Activated CD4-positive, alpha-beta memory T cell treated with anti-CD3 and anti-CD28 coated beads, Interleukin-2, amount 10 ng/mL, durations not matched to agents 7 days and 5 days (primary cell): Measurements from ENCODE around the gene SFTA2. TPM values are rescaled to one million over a fixed set of nuclear protein-coding genes. Genes with fewer than 3 reads are reported as not detected.

Source experiments
- CTCF ChIA-PET: fragments of 350-600 bp; sonication (Branson Sonifier 250); formaldehyde crosslinking; loops from one replicate; lab custom pipeline; 2021; ENCODE audit warnings: antibody characterized with exemption, inconsistent platforms; lab: Charles Lee
- POLR2A ChIA-PET: fragments of 350-600 bp; sonication (Branson Sonifier 250); formaldehyde crosslinking; loops from one replicate; lab custom pipeline; 2021; ENCODE audit warnings: antibody characterized with exemption; lab: Charles Lee
- DNase-seq: peaks from one replicate; pipeline ENCODE4 v3.0.0-alpha.2; 2020
- H3K27ac Mint-ChIP-seq: one replicate; pipeline ENCODE4 v1.8.0; 2021; ENCODE audit warnings: mild to moderate bottlenecking, mixed read lengths
- H3K27me3 Mint-ChIP-seq: one replicate; pipeline ENCODE4 v1.8.0; 2021; ENCODE audit warnings: mixed read lengths
- H3K36me3 Mint-ChIP-seq: one replicate; pipeline ENCODE4 v1.8.0; 2021; ENCODE audit warnings: low read depth, mixed read lengths
- H3K4me1 Mint-ChIP-seq: one replicate; pipeline ENCODE4 v1.8.0; 2021; ENCODE audit warnings: mixed read lengths
- H3K4me3 Mint-ChIP-seq: one replicate; pipeline ENCODE4 v1.8.0; 2021; ENCODE audit warnings: mild to moderate bottlenecking, mixed read lengths
- H3K9me3 Mint-ChIP-seq: one replicate; pipeline ENCODE4 v1.8.0; 2021; ENCODE audit warnings: mixed read lengths
- total RNA-seq, 2 experiments: library from RNA; stranded (reverse); gene quantifications; one replicate each; pipeline ENCODE4 v1.2.3, GENCODE V29; 2021

The SFTA2 gene
- total RNA-seq, 2 experiments from 2014 or later: not detected

DNA sequence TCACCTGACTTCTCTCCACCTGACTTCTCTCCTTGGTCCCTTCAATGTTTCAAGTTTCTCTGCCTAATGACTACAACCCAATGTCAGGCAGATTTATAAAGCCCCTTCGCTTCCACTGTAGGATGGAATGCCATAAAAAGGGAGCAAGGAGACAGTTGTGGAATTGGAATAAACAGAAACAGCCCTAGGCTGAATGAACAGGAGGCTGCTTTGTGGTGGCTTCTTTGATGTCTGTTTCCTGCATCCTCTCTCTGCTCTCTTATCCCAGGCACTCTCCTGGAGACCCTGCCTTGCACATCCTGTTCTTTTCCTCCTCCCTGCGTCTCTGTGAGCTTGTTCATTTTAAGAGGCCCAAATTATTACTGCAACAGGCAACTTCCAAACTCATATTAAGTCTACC, 25.7 kb upstream of the SFTA2 start:
- Mint-ChIP-seq H3K27me3 (peaks cover 65% of the 10 kb centered on the region), H3K4me1 (peaks cover 12% of the 10 kb centered on the region), H3K36me3 (no peaks in the 10 kb centered on the region), H3K9me3 (no peaks in the 10 kb centered on the region), H3K4me3 (no peak overlapping the region), H3K27ac (no peak overlapping the region)
- DNase-seq: no peak
- ChIA-PET CTCF (no interaction called here), POLR2A (no interaction called here)

DNA sequence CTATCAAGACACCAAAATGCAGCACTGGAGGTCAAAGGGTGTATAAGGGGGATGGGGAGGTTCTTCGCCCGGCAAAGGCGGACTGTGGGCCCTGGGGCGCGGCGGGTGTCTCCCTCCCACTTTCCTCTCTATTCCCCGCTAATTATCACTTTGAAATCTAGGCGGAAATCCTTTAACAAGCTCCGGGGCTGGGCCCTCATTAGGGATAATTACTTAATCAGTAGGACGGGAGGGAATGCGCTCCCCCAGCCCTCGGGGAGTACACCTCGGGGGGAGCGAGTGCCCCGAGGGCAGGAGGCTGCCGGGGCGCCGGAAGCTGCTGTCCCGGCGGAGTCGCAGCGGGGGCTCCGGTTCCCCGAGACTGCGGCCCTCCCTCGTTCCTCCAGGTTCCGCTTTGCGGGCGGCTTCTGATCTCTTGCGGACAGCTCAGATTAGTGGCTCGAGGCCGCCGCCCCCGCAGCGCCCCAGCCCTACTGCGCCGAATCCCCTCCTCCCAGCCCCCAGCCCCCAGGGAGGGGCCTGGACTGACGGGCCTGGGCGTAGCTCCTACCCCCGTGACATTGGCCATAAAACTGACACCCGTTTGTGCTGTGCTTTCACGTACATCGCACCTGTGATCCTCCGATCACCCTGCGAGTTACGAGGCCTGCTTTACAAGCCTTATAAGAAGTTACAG, 23.5 kb upstream of the SFTA2 start:
- Mint-ChIP-seq H3K27me3 (peaks cover 80% of the 10 kb centered on the region), H3K36me3 (no peaks in the 10 kb centered on the region), H3K4me3 (peak overlapping the region; percentile 42), H3K9me3 (no peaks in the 10 kb centered on the region), H3K4me1 (peaks cover 8% of the 10 kb centered on the region), H3K27ac (no peak overlapping the region)
- DNase-seq: peak; percentile 54
- ChIA-PET CTCF (interaction anchor here (0.9 to 1.4 kb wide), 3 partner anchors 113 to 138 kb away, joined by 3 to 4 read pairs (median 4); no protein-coding TSS in a partner anchor), POLR2A (interaction anchor here (0.6 to 1.5 kb wide), 5 partner anchors 13 to 203 kb away, joined by 3 to 6 read pairs (median 4); partner anchors contain the start of genes TCF19 and VARS2)

DNA sequence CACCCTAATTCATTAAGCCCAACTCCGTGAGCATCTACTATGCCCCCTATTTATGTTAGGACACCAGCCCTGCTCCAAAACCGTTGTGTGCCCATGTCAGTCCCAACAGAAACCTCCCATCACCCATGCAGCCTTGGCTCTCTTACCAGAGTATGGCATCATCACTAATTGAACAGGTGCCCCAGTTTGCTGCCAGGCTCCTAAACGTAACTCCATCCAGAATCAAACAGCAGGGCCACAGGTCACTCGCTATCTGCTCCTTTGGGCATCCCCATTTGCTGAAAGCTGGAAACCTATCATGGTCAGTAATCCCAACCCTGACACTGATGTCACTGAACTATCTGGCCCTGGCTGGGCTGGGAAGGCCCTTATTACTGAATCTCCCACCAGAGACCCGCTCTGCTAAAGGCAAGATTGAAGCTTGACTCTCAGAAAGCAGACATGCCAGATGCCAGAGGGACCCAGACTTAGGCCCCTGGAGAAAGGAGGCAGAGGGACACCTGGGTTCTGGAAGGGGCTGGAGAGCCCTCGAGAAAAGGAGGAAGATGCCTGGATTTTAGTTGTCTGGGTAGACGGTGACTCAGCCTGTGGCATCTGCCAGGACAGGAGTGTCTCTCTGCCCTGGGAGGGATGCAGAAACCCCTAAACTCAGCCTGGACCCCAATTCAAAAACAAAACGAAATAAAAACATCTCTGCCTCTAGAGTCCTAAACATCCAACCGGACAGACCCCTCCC, 22.8 kb upstream of the SFTA2 start:
- H3K4me1 Mint-ChIP-seq: peaks cover 8% of the 10 kb centered on the region
- peaks cover 82% of the 10 kb centered on the region for H3K27me3 Mint-ChIP-seq
- peak overlapping the region; percentile 14 for H3K4me3 Mint-ChIP-seq
- no peaks in the 10 kb centered on the region for H3K9me3 Mint-ChIP-seq
- POLR2A ChIA-PET: interaction anchor here (1.2 to 1.5 kb wide), 2 partner anchors 12 to 41 kb away, joined by 4 to 6 read pairs; partner anchors contain the start of gene VARS2
- no peak for DNase-seq
- H3K36me3 Mint-ChIP-seq: no peaks in the 10 kb centered on the region
- no peak overlapping the region for H3K27ac Mint-ChIP-seq
- CTCF ChIA-PET: interaction anchor here (0.9 to 1.4 kb wide), 3 partner anchors 114 to 138 kb away, joined by 3 to 4 read pairs (median 4); no protein-coding TSS in a partner anchor

DNA sequence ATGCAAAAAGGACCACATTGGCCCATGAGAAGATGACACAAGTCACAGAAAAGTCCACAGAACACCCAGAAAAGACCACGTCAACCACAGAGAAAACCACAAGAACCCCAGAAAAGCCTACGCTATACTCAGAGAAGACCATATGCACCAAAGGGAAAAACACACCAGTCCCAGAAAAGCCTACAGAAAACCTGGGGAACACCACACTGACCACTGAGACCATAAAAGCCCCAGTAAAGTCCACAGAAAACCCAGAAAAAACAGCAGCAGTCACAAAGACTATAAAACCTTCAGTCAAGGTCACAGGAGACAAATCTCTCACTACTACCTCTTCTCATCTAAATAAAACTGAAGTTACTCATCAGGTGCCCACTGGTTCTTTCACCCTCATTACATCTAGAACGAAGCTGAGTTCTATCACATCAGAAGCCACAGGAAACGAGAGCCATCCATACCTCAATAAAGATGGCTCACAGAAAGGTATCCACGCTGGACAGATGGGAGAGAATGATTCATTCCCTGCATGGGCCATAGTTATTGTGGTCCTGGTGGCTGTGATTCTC, 20.0 kb upstream of the SFTA2 start:
- Mint-ChIP-seq H3K9me3 (no peaks in the 10 kb centered on the region), H3K4me1 (peaks cover 8% of the 10 kb centered on the region), H3K4me3 (no peak overlapping the region), H3K36me3 (no peaks in the 10 kb centered on the region), H3K27ac (no peak overlapping the region), H3K27me3 (peaks cover 86% of the 10 kb centered on the region)
- ChIA-PET POLR2A (no interaction called here), CTCF (interaction anchor here (1.0 kb wide), 1 partner anchor 128 kb away, joined by 3 read pairs; no protein-coding TSS in a partner anchor)
- no peak for DNase-seq

DNA sequence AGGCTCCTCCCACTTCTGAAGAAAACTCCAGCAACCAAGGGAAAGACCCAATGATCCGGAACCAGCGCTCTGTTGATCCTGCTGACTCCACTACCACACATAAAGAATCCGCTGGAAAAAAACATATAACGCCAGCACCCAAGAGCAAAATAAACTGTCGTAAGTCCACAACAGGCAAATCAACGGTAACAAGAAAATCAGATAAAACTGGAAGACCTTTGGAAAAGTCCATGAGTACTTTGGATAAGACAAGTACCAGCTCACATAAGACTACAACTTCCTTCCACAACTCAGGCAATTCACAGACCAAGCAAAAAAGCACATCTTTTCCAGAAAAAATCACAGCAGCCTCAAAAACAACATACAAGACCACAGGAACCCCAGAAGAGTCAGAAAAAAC, 16.8 kb upstream of the SFTA2 start:
- no peaks in the 10 kb centered on the region for H3K9me3 Mint-ChIP-seq
- H3K36me3 Mint-ChIP-seq: no peaks in the 10 kb centered on the region
- H3K27ac Mint-ChIP-seq: no peak overlapping the region
- ChIA-PET POLR2A (no interaction called here), CTCF (no interaction called here)
- no peak overlapping the region for H3K4me3 Mint-ChIP-seq
- DNase-seq: no peak
- peaks cover 76% of the 10 kb centered on the region for H3K27me3 Mint-ChIP-seq
- no peaks in the 10 kb centered on the region for H3K4me1 Mint-ChIP-seq

DNA sequence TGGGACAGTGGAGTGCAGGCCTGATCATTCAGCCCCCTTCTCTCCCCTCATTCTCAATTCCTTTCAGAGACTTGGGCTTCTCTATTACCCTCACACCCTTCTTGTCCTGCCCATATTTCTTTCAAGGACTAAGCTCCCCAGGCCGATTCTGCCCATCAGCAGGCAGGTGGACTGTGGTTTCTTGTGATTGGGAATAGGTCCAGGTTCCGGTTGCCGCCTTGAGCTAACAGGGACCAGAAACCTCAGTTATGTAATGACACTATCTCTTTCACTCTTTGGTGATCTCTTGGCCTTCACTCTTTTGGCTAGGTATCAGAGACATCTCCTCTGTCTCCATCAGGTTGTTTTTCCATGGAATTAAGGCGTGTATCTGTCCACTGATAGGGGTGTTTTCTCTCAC, 15.3 kb upstream of the SFTA2 start:
- DNase-seq: no peak
- Mint-ChIP-seq H3K4me3 (no peak overlapping the region), H3K4me1 (no peaks in the 10 kb centered on the region), H3K9me3 (no peaks in the 10 kb centered on the region), H3K27ac (no peak overlapping the region), H3K27me3 (peaks cover 76% of the 10 kb centered on the region), H3K36me3 (no peaks in the 10 kb centered on the region)
- POLR2A ChIA-PET: no interaction called here
- CTCF ChIA-PET: interaction anchor here (0.8 kb wide), 1 partner anchor 140 kb away, joined by 3 read pairs; no protein-coding TSS in a partner anchor

DNA sequence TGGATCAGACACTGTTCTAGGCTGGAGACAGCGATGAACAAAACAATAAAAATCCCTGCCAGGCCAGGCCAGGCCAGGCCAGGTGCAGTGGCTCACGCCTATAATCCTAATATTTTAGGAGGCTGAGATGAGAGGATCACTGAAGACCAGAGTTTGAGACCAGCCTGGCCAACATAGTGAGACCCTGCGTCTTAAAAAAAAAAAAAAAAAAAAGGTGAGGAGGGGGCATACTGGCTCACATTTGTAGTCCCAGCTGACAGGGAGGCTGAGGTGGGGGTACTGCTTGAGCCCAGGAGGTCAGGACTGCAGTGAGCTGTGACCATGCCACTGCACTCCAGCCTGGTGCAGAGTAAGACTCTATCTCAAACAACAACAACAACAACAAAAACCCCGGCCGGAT, 13.3 kb upstream of the SFTA2 start:
- ChIA-PET CTCF (interaction anchor here (0.7 to 1.1 kb wide), 2 partner anchors 30 to 32 kb away, joined by 3 read pairs; no protein-coding TSS in a partner anchor), POLR2A (no interaction called here)
- H3K9me3 Mint-ChIP-seq: no peaks in the 10 kb centered on the region
- no peaks in the 10 kb centered on the region for H3K4me1 Mint-ChIP-seq
- no peak for DNase-seq
- H3K27me3 Mint-ChIP-seq: peaks cover 71% of the 10 kb centered on the region
- no peak overlapping the region for H3K27ac Mint-ChIP-seq
- no peaks in the 10 kb centered on the region for H3K36me3 Mint-ChIP-seq
- H3K4me3 Mint-ChIP-seq: no peak overlapping the region

DNA sequence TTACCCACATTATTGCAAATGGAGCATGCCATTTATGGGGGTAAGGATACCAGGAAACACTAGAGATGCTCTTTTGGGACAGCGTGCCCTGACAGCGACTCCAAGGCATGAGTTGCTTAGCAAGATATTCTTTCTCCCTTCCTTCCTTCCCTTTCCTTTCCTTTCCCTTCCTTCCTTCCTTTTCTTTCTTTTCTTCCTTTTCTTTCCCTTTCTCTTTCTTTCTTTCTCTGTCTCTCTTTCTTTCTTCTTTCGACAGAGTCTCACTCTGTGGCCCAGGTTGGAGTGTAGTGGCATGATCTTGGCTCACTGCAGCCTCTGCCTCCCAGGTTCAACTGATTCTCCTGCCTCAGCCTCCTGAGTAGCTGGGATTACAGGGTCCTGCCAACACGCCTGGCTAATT, 12.1 kb upstream of the SFTA2 start:
- Mint-ChIP-seq H3K36me3 (no peaks in the 10 kb centered on the region), H3K4me3 (no peak overlapping the region), H3K9me3 (no peaks in the 10 kb centered on the region), H3K27me3 (peaks cover 64% of the 10 kb centered on the region), H3K27ac (no peak overlapping the region), H3K4me1 (no peaks in the 10 kb centered on the region)
- POLR2A ChIA-PET: no interaction called here
- CTCF ChIA-PET: interaction anchor here (1.6 kb wide), 1 partner anchor 143 kb away, joined by 4 read pairs; no protein-coding TSS in a partner anchor
- DNase-seq: no peak

DNA sequence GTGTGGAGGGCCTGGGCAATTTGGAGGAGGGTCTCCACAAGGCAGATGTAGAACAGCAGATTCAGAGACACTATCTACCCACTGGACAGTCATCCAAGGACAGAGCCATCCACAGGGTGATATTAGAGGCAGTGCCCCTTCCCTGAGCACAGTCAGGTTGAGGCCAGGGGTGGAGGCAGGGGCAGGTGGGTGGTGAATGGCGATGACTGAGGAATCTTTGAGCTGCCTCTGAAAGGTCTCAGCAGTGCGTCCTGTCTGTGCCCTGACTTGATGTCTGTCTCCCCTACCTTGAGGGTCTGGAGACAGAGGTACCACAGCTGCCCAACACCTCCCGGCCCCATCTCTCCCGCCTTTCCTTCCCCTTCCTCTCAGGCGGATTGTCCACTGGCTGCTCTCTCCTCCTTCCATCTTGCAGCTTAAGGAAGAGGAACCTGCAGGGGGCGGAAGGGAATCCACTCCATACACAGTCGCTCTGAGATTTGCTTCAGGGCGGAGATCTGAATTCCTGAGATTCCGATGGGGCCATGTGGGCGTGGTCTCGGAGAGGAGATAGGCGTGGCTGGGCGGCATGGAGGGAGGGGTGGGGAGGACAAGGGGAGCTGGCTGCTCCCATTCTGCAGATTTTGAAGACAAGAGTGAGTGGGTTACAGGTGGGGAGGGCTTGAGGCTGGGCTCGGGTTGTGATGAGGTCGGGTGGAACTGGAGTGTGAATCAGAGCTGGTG, 10.5 kb upstream of the SFTA2 start:
- Mint-ChIP-seq H3K27ac (no peak overlapping the region), H3K27me3 (peaks cover 53% of the 10 kb centered on the region), H3K4me1 (no peaks in the 10 kb centered on the region), H3K36me3 (no peaks in the 10 kb centered on the region), H3K4me3 (no peak overlapping the region), H3K9me3 (no peaks in the 10 kb centered on the region)
- POLR2A ChIA-PET: interaction anchor here (0.6 to 1.6 kb wide), 2 partner anchors 13 to 25 kb away, joined by 3 to 4 read pairs; no protein-coding TSS in a partner anchor
- CTCF ChIA-PET: interaction anchor here (1.3 kb wide), 1 partner anchor 137 kb away, joined by 3 read pairs; no protein-coding TSS in a partner anchor
- no peak for DNase-seq

DNA sequence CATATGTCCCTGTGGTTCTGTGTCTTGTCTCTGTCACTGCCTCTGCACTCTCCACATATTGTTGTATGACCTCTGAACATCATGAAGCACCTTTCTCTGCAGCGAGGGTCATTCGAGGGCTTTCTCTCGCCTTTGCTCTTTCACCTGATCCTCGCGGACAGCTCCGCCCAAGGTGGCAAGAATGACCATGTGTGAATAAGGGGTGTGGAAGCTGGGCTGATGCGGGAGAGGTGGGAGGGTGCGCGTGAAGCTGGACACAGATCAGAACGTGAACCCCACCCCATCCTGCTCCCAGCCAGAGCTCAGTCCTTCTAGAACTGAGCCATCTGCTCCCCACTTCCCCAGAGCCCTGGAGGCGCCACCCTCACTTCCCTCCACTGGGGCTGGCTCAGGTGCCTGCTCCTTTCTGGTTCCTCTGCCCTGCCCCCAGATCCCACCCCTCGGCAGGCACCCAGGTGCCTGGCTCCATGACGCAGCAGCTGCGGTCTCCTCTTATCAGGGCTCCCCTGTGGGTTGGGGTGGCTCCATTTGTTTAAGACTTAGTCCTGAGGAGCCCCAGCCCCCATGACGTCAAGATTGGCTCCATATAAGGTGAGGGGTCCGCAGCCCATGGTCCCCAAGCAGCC, 8.5 kb upstream of the SFTA2 start, which contains the start of gene MUCL3:
Gene MUCL3, plus strand, starts transcription at position 613 of the 626 bp plus-strand sequence. CDS start 27 bp downstream, outside the sequence.
- no peaks in the 10 kb centered on the region for H3K4me1 Mint-ChIP-seq
- H3K4me3 Mint-ChIP-seq: no peak within 1 kb of the TSS
- H3K27ac Mint-ChIP-seq: no peak within 1 kb of the TSS
- CTCF ChIA-PET: interaction anchor here (0.9 kb wide), 1 partner anchor 129 kb away, joined by 3 read pairs; no protein-coding TSS in a partner anchor
- peaks cover 48% of the 10 kb centered on the region for H3K27me3 Mint-ChIP-seq
- no peaks in the 10 kb centered on the region for H3K36me3 Mint-ChIP-seq
- H3K9me3 Mint-ChIP-seq: no peaks in the 10 kb centered on the region
- POLR2A ChIA-PET: no interaction called here
- DNase-seq: no peak

DNA sequence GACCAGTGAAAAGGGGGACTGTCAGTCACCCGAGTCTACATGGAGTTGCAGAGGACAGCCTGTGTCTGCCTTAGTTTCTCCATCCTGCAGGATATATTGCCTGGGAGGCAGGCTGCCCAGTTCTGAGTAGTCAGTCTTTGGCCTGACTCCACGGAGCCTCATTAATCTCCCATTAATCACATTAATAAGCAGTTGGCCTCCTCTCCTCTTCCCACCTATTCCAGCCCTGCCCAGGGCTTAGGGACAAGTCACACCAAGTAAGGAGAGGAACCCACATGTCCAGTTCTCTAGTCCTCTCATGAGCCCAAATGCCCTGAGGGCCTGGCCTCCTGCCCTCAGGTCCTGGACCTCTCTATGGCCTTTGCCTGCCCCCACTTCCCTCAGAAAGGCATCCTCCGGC, 7.5 kb upstream of the SFTA2 start:
- no peak for DNase-seq
- no peaks in the 10 kb centered on the region for H3K9me3 Mint-ChIP-seq
- POLR2A ChIA-PET: no interaction called here
- CTCF ChIA-PET: no interaction called here
- H3K36me3 Mint-ChIP-seq: no peaks in the 10 kb centered on the region
- H3K4me3 Mint-ChIP-seq: no peak overlapping the region
- H3K27ac Mint-ChIP-seq: no peak overlapping the region
- peaks cover 44% of the 10 kb centered on the region for H3K27me3 Mint-ChIP-seq
- no peaks in the 10 kb centered on the region for H3K4me1 Mint-ChIP-seq

DNA sequence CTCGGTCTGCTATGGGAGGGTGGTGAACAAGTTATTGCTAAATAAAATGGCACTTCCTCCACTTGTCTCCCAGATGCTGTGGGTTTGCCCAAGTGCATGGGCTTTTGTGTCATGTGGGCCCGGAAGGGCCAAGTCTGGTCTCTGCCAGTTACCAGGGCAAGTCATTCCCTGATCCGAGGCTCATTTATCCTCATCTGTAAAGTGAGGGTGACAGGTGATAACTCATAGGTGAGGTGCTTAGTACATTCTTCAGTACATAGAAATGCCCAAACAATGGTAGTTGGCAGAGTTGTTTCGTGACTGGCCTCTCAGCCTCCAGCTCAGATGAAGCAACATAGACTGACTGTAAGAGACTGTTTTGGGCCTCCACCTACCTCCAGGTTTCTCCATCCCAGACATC, 6.8 kb upstream of the SFTA2 start:
- H3K4me3 Mint-ChIP-seq: no peak overlapping the region
- H3K36me3 Mint-ChIP-seq: no peaks in the 10 kb centered on the region
- ChIA-PET POLR2A (no interaction called here), CTCF (no interaction called here)
- no peaks in the 10 kb centered on the region for H3K9me3 Mint-ChIP-seq
- no peaks in the 10 kb centered on the region for H3K4me1 Mint-ChIP-seq
- no peak overlapping the region for H3K27ac Mint-ChIP-seq
- H3K27me3 Mint-ChIP-seq: peaks cover 40% of the 10 kb centered on the region
- no peak for DNase-seq
